Prostate gland (tissue), 2 donors: ENCODE results near the gene GSX2.

Experiments used
- CTCF ChIP-seq, 4 experiments: fragments of 200-600 bp in 2 of 4; fragments of 450-650 bp in 2 of 4; sonication (generic) in 2 of 4; IDR thresholded peaks; 1 replicate in 3 of 4; 2 replicates in 1 of 4; pipeline ENCODE4 v1.5.1; 2016 to 2019; ENCODE audit warnings: antibody characterized with exemption in 4 of 4, mild to moderate bottlenecking in 2 of 4, moderate library complexity in 2 of 4
- POLR2AphosphoS5 ChIP-seq: sonication (generic); formaldehyde crosslinking; IDR thresholded peaks from one replicate; pipeline ENCODE4 v1.6.1; 2017; ENCODE audit warnings: antibody characterized with exemption

GRCh38 chr4:54096295-54096962 is 3.5 kb upstream of the GSX2 start:
- TF ChIP-seq CTCF (IDR thresholded peaks at IDR 0.05) (no peak), POLR2AphosphoS5 (no peak)
